ENCODE measurements around the gene CDH7.

Gene CDH7

DNA sequence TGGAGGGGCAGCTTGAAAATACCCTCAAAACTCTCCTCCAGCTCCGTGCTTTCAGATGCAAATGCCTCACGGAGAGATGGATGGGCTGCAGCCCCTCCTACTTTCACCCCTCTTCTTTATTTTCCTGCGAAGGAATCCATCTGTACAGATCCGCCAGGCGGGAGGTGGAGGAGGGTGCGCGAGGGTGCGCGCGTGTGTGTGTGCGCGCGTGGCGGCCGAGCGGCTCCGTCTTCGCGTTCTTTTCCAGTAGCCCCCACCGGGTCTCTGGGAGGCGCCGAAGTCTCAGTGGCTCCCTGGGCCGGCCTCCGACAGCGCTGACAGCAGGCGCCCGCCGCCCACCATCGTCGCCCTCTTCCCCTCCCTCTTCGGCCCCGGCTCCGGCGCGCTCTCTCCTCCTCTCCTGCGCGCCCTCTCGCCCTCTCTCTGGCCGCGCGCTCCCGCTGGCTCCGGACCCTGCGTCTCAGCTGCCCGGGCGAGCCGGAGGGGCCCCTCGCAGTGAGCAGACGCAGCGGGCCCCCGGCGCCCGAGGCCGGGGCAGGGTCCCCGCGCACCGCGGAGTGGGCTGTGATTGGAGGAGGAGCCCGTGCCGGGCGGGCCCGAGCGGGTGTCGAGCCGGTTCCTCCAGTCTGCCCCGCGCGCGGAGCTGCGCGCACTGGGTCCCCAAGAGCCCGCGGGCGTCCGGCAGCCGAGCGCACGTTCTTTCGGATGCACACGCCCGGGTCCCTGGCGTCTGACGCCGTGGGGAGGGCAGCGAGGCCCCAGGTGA, at the start of gene CDH7:
Gene CDH7 (plus strand): TSS at position 624 of the 766 bp plus-strand sequence. CDS start 11,831 bp downstream, outside the sequence.
- no peak for DNase-seq

DNA sequence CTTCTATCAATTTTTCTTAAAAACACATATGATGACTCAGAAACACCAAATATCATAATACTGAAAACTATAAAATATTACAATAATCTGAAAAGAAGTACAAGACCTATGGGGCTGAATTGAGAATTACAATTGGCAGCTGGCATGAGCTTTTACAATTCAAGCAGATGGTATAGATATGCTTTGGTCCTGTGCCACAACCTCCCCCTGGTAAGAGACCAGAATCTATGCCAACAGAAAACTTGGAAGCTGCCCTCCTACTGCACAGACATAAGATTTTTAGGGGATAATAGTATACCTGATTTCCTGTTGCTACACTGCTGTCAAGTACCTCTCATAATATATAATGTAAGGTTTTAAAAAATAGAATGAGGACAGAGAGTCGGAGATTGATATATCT, 46.8 kb upstream of the CDH7 start:
- DNase-seq: no peak

GRCh38 chr18:65706646-65707045, 44.2 kb upstream of the CDH7 start:
- no peak for DNase-seq

- no peak for DNase-seq
These were observed 39.3 kb upstream of the CDH7 start for GRCh38 chr18:65711493-65711892.

- no peak for DNase-seq
These were observed 29.2 kb upstream of the CDH7 start for GRCh38 chr18:65721619-65722018.

DNA sequence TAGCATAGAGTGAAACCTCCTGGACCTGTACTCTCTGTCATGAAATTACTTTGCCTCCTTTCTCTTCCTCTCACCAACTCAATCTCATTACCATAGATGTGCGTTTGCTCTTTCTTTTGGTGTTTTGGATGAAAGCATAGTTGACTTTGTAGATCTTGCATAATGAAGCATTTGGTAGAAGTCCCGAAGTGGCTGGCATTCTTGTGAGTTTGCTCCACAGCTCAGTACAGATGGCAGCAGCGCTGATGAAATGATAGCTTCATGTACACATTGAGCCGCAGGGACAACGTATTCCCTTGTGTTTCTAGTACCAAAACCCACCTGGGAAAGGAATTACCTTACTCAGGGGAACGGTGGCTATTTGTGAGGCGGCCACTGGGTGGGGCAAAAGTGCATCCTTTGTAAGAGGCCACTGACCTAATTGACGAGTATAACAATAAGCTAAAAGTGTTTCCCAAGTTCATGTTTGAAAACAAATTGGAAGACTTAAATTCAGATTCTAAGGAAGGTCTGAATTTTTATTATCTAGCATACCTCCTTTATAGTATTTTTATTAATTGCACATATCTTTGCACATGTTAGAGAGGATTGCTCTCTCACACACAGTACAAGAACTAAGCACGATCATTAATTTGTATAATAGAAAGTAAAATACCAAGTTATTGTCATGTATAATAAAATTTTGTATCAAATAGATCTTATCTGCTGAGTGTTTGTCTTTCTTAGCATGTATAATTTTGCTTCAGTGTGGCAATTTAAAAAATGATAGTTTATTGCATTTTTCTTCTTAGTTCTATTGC, 25.4 kb upstream of the CDH7 start:
- DNase-seq: no peak

GRCh38 chr18:65735155-65735554, 15.7 kb upstream of the CDH7 start:
- no peak for DNase-seq

GRCh38 chr18:65737471-65737955, 13.3 kb upstream of the CDH7 start:
- DNase-seq: no peak

DNA sequence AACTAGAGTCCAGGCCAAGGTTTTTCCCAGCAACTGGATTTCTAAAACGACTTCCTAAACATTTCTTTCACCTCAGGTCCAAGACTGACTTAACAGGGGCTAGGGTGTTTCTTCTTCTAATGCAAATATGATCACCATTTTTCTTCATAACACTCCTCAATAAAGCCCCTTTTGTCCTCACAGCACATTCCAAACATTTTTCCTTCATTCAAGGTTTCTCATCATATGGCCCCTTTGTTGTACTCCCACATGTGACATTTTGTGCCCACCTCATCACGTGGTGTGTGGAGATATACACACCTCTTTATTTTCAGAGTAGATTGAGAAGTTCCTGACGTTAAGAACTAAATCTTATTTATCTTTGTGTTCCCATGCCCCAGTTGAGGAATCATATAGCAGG, 3.9 kb upstream of the CDH7 start:
- no peak for DNase-seq

GRCh38 chr18:65748321-65748720, 2.5 kb upstream of the CDH7 start:
- DNase-seq: no peak

GRCh38 chr18:65749841-65750240, 971 bp upstream of the CDH7 start:
- DNase-seq: no peak

GRCh38 chr18:65751155-65752085, 608 bp downstream of the CDH7 start:
- no peak for DNase-seq

- no peak for DNase-seq
These were observed 2.0 kb downstream of the CDH7 start for GRCh38 chr18:65752625-65753325.

DNA sequence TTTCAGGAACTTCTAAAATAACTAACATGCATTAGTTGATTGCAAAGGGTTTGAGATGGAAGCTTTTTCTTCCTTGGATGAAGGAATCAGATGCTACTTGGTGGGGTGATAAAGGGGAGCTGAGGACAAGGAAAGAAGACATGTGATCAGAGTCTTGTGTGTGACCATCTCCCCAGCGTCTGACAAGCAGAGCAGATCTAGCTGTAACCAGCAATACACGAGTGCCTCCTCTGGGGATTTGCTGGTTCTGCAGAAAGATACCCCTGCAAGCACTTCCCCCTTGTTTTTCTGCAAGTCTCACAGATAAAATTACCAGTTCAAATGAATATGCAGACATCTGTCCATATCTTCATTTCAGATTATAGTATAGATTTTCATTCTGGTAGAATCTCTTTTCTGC, 2.7 kb downstream of the CDH7 start:
- no peak for DNase-seq

GRCh38 chr18:65754121-65754520, 3.3 kb downstream of the CDH7 start:
- DNase-seq: no peak

GRCh38 chr18:65755616-65756015, 4.8 kb downstream of the CDH7 start:
- DNase-seq: no peak

DNA sequence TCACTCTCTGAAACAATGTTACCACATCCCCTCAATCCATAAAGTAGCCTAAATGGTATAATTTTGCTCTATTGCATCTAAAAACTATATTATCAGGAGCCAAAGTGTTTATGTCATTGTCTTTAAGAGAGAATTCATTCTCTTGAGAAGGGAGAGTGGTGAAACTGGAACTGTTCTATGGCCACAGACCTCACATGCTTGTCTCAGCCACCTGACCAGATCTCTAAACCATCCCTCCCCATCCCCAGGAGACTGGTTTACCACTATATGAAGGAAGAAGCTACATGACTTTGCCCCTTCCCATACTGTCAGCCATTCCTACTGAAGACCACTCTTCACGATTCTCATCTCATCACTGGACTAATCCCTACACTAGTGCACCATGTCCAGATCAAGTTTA, 9.6 kb downstream of the CDH7 start:
- no peak for DNase-seq

DNA sequence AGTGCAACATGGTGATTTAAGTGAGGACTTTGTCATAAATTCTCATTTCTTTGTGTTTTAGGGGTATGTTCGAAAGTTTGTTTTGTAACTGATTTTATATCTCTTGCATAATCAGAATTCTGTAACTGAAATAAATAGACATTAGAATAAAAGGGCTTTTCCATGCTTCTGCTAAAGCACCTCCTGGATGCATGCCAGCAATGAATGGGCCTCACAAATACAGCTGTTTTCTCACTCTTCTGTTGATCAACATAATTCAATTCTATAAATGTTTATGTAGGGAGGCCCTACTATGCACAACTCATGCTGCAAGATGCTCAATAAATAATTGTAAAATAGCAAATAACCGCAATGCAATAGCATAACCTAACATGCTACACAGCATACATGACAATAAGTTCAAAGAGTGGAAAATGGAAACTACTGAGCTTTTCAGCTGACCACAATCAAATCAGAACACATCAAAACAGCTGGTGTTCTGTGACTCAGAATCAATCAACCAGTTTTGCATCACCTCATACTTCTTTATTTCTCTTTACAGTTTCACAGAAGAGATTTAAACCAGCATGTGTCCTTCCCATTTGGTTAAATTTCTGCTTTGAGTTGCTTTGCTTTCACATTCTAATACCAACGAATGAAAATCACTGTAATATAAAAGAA, 11.0 kb downstream of the CDH7 start:
- DNase-seq: no peak

GRCh38 chr18:65762556-65762955, 11.7 kb downstream of the CDH7 start:
- DNase-seq: no peak

DNA sequence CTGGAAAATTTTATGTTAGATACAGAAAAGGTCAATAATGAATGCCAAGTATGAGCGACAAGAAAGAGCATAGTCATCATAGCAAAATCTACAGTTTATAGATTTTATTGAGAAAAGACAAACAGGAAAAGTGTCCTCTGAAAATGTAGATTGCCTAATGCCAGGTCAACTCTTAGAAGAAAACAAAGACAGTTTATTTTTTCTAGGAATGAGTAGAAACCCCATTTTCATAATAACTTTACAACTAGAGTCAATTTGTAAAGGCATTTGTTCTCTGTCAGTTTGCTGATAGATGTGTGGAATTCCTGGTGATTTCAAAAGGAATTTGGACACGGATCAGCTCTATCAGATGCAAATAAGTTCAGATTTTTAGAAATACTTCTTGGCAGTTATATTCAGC, 16.6 kb downstream of the CDH7 start:
- no peak for DNase-seq

DNA sequence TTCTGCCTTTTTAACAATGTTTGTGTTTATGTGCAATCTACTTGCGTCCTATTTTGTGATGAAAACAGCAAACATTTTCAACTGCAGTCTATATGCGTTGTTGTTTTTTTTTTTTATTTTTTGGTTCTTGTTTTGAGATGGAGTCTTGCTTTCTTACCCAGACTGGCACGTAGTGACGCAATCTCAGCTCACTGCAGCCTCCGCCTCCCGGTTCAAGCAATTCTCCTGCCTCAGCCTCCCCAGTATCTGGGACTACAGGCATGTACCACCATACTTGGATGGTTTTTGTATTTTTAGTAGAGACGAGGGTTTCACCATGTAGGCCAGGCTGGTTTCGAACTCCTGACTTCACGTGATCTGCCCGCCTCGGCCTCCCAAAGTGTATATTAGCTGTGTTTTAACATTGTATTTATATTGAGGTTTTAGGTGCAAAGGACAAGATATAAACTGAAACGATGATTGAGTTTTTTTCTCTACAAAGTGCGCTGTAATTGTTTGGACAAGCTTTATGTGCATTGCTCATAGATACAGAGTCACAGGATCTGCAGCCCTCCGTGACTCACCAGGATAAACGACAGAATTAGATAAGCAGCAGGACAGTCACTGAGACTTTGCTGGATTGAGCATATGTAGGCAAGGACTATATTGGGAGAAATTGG, 17.4 kb downstream of the CDH7 start:
- no peak for DNase-seq

All from NCI-H2029 (cell line).